ENCODE measurements around the gene DALRD3. TPM values are rescaled to one million over a fixed set of nuclear protein-coding genes. Genes with fewer than 3 reads are reported as not detected.

The DALRD3 gene
- total RNA-seq, 1 experiment from 2014 or later, result 42.9 TPM

DNA sequence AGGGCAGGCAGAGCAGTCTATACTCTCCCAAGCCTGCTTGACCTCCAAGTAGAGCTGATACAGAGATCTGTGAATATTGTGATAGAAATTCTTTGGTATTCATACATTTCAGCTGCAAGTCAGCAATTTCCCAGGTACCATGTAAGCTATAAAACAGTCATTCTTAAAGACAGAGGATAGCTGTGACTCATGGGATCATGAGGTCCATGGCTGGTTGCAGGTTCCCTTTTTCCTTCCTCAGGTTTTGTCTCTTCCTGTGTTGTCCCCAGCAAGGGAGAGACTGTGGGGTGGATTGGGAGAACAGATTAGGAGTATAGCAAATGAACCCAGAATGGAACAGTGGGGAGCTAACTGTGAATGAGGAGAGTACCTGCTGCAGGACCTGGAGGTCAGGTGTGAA is 33.7 kb downstream of the DALRD3 start:
- no peaks in the 10 kb centered on the region for H3K9me2 ChIP-seq (ENCODE audit: insufficient read depth)
- BruUV-seq (replicated peaks), result no TSS peak
- ChIA-PET RAD21 (ENCODE audit: low non-redundant PET in 1 of 2, low total read pairs in 2 of 2, uncharacterized antibody in 2 of 2, unreplicated experiment in 2 of 2) (no interaction called here), CTCF (interaction anchor here (0.7 kb wide), 1 partner anchor 23 kb away, joined by 3 read pairs; the partner anchor contains the start of gene WDR6), POLR2A (no interaction called here)
- H3K4me1 ChIP-seq (ENCODE audit: control insufficient read depth in 1 of 2, insufficient read depth in 2 of 2, low read length in 2 of 2), result peaks cover 17% of the 10 kb centered on the region in 2 experiments
- H3K9me3 ChIP-seq (ENCODE audit: control insufficient read depth in 1 of 2, insufficient read depth in 1 of 2, low read depth in 1 of 2, low read length in 2 of 2), result no peaks in the 10 kb centered on the region
- no peaks in the 10 kb centered on the region for H3K27me3 ChIP-seq (ENCODE audit: insufficient read depth, low read length)
- peaks cover 26 to 37% of the 10 kb centered on the region in 2 experiments for H3K36me3 ChIP-seq (ENCODE audit: control insufficient read depth in 1 of 2, insufficient read depth in 2 of 2, low read length in 2 of 2)
- no peak overlapping the region for H3K4me2 ChIP-seq (ENCODE audit: low read length)
- H3K79me2 ChIP-seq (ENCODE audit: insufficient read depth, low read length), result peaks cover 12% of the 10 kb centered on the region
- no peak for DNase-seq (ENCODE audit: low read depth, low spot score)
- no peak overlapping the region for H3K4me3 ChIP-seq (replicated peaks in 1 of 2; ENCODE audit: low read depth in 1 of 2, low read length in 2 of 2)
- H2AFZ ChIP-seq (ENCODE audit: low read depth, low read length, poor library complexity, severe bottlenecking), result no peak overlapping the region
- H4K20me1 ChIP-seq (ENCODE audit: insufficient read depth), result no peaks in the 10 kb centered on the region
- no peak for ATAC-seq
- intact Hi-C loops (cut with micrococcal nuclease), result no loop called here
- TF ChIP-seq SIN3A (IDR thresholded peaks at IDR 0.05; ENCODE audit: low read depth) (no peak), CBX3 (IDR thresholded peaks at IDR 0.05; ENCODE audit: low read depth) (no peak), ZNF274 (IDR thresholded peaks at IDR 0.05; ENCODE audit: low read depth, low read length) (no peak), EZH2phosphoT487 (IDR thresholded peaks at IDR 0.05; ENCODE audit: borderline replicate concordance) (no peak), POLR2A (IDR thresholded peaks at IDR 0.05; ENCODE audit: borderline replicate concordance, extremely low read depth, insufficient read depth, insufficient read length) (no peak), EZH2 (IDR thresholded peaks at IDR 0.05) (no peak), SP1 (IDR thresholded peaks at IDR 0.05; ENCODE audit: low read depth) (no peak), POLR2AphosphoS5 (IDR thresholded peaks at IDR 0.05; ENCODE audit: low read depth, low read length) (no peak; the same call in 1 of the 2 replicates), ZFX (IDR thresholded peaks at IDR 0.05) (no peak), EGR1 (IDR thresholded peaks at IDR 0.05; ENCODE audit: low read depth) (no peak), RAD21 (IDR thresholded peaks at IDR 0.05; ENCODE audit: low read depth) (no peak), FOSL1 (IDR thresholded peaks at IDR 0.05; ENCODE audit: low read depth) (no peak), SRF (IDR thresholded peaks at IDR 0.05; ENCODE audit: low read depth) (no peak), YY1 (IDR thresholded peaks at IDR 0.05; ENCODE audit: extremely low read depth, insufficient replicate concordance, low read depth, low read length) (no peak)
- TF ChIP-seq, protein P1, sequence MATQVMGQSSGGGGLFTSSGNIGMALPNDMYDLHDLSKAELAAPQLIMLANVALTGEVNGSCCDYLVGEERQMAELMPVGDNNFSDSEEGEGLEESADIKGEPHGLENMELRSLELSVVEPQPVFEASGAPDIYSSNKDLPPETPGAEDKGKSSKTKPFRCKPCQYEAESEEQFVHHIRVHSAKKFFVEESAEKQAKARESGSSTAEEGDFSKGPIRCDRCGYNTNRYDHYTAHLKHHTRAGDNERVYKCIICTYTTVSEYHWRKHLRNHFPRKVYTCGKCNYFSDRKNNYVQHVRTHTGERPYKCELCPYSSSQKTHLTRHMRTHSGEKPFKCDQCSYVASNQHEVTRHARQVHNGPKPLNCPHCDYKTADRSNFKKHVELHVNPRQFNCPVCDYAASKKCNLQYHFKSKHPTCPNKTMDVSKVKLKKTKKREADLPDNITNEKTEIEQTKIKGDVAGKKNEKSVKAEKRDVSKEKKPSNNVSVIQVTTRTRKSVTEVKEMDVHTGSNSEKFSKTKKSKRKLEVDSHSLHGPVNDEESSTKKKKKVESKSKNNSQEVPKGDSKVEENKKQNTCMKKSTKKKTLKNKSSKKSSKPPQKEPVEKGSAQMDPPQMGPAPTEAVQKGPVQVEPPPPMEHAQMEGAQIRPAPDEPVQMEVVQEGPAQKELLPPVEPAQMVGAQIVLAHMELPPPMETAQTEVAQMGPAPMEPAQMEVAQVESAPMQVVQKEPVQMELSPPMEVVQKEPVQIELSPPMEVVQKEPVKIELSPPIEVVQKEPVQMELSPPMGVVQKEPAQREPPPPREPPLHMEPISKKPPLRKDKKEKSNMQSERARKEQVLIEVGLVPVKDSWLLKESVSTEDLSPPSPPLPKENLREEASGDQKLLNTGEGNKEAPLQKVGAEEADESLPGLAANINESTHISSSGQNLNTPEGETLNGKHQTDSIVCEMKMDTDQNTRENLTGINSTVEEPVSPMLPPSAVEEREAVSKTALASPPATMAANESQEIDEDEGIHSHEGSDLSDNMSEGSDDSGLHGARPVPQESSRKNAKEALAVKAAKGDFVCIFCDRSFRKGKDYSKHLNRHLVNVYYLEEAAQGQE (IDR thresholded peaks at IDR 0.05; ENCODE audit: low read depth), result no peak
- TF ChIP-seq, protein P2, sequence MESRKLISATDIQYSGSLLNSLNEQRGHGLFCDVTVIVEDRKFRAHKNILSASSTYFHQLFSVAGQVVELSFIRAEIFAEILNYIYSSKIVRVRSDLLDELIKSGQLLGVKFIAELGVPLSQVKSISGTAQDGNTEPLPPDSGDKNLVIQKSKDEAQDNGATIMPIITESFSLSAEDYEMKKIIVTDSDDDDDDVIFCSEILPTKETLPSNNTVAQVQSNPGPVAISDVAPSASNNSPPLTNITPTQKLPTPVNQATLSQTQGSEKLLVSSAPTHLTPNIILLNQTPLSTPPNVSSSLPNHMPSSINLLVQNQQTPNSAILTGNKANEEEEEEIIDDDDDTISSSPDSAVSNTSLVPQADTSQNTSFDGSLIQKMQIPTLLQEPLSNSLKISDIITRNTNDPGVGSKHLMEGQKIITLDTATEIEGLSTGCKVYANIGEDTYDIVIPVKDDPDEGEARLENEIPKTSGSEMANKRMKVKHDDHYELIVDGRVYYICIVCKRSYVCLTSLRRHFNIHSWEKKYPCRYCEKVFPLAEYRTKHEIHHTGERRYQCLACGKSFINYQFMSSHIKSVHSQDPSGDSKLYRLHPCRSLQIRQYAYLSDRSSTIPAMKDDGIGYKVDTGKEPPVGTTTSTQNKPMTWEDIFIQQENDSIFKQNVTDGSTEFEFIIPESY (IDR thresholded peaks at IDR 0.05; ENCODE audit: extremely low read depth, insufficient replicate concordance, low read length), result no peak
- TF ChIP-seq, protein P3, sequence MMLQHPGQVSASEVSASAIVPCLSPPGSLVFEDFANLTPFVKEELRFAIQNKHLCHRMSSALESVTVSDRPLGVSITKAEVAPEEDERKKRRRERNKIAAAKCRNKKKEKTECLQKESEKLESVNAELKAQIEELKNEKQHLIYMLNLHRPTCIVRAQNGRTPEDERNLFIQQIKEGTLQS (IDR thresholded peaks at IDR 0.05), result no peak
- TF ChIP-seq, protein P4, sequence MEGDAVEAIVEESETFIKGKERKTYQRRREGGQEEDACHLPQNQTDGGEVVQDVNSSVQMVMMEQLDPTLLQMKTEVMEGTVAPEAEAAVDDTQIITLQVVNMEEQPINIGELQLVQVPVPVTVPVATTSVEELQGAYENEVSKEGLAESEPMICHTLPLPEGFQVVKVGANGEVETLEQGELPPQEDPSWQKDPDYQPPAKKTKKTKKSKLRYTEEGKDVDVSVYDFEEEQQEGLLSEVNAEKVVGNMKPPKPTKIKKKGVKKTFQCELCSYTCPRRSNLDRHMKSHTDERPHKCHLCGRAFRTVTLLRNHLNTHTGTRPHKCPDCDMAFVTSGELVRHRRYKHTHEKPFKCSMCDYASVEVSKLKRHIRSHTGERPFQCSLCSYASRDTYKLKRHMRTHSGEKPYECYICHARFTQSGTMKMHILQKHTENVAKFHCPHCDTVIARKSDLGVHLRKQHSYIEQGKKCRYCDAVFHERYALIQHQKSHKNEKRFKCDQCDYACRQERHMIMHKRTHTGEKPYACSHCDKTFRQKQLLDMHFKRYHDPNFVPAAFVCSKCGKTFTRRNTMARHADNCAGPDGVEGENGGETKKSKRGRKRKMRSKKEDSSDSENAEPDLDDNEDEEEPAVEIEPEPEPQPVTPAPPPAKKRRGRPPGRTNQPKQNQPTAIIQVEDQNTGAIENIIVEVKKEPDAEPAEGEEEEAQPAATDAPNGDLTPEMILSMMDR (IDR thresholded peaks at IDR 0.05 in 2 of 3, conservative IDR thresholded peaks at IDR 0.05 in 1 of 3; ENCODE audit: borderline replicate concordance in 1 of 3, insufficient read depth in 1 of 3, low read depth in 2 of 3, low read length in 2 of 3), result no peak
- H3K9ac ChIP-seq (ENCODE audit: low read length), result no peak overlapping the region
- H3K27ac ChIP-seq (ENCODE audit: low read depth, low read length), result no peak overlapping the region

All from HCT116 (cell line).